IMR-90 (cell line): ENCODE results near the gene RNF114. TPM values are rescaled to one million over a fixed set of nuclear protein-coding genes. Genes with fewer than 3 reads are reported as not detected.

Experiments
- ATAC-seq: fragments of 200-7000 bp; cut with Tn5 transposase; 2 replicates; pipeline ENCODE4 v1.9.1; 2020; ENCODE audit warnings: low read depth, mild to moderate bottlenecking, moderate library complexity
- BruUV-seq: library from RNA; stranded (reverse); fragments of 400-500 nt; replicated peaks from 2 replicates; lab custom pipeline; 2021; lab: Mats Ljungman, UMichigan
- CTCF ChIA-PET: fragments of 300-600 bp; formaldehyde crosslinking; extraction: SDS; loops from one replicate; lab custom pipeline; 2021; ENCODE audit warnings: antibody characterized with exemption; lab: Yijun Ruan, JAX
- POLR2A ChIA-PET: fragments of 300-600 bp; sonication (Branson Sonifier 250); formaldehyde crosslinking; loops from one replicate; lab custom pipeline; 2022; ENCODE audit warnings: antibody characterized with exemption; ENCODE audit not compliant: unreplicated experiment; lab: Charles Lee
- DNase-seq: peaks from one replicate; pipeline ENCODE4 v3.0.0; 2013
- H2AFZ ChIP-seq: replicated peaks from 2 replicates; pipeline ENCODE3; 2013; ENCODE audit warnings: low read length, mild to moderate bottlenecking; ENCODE audit not compliant: poor library complexity
- H2AK5ac ChIP-seq: 2 replicates; pipeline ENCODE4 v1.6.1; 2013; ENCODE audit warnings: low read depth, low read length, inconsistent platforms
- H2AK9ac ChIP-seq: replicated peaks from 2 replicates; pipeline ENCODE3; 2013; ENCODE audit warnings: mild to moderate bottlenecking, low read depth, low read length, moderate library complexity; ENCODE audit not compliant: poor library complexity
- H2BK120ac ChIP-seq: 2 replicates; pipeline ENCODE4 v1.6.1; 2013; ENCODE audit warnings: low read depth, low read length, inconsistent platforms
- H2BK15ac ChIP-seq: 3 replicates; pipeline ENCODE4 v1.6.1; 2013; ENCODE audit warnings: low read depth, low read length, inconsistent platforms
- H2BK20ac ChIP-seq: 2 replicates; pipeline ENCODE4 v1.6.1; 2013; ENCODE audit warnings: low read depth, mild to moderate bottlenecking, inconsistent platforms, low read length, moderate library complexity
- H2BK5ac ChIP-seq: 2 replicates; pipeline ENCODE4 v1.6.1; 2013; ENCODE audit warnings: mild to moderate bottlenecking, low read depth, low read length, inconsistent platforms; ENCODE audit not compliant: poor library complexity, severe bottlenecking
- H3K14ac ChIP-seq: replicated peaks from 2 replicates; pipeline ENCODE4 v1.6.1; 2013; ENCODE audit warnings: low read depth, low read length, inconsistent platforms
- H3K18ac ChIP-seq: 2 replicates; pipeline ENCODE4 v1.6.1; 2013; ENCODE audit warnings: low read depth, low read length, control low read depth
- H3K23ac ChIP-seq: 2 replicates; pipeline ENCODE4 v1.6.1; 2013; ENCODE audit warnings: low read depth, low read length, inconsistent platforms
- H3K27ac ChIP-seq: 2 replicates; pipeline ENCODE4 v1.5.1; 2013; ENCODE audit warnings: mild to moderate bottlenecking, control low read depth, low read length; ENCODE audit not compliant: insufficient read depth
- H3K27me3 ChIP-seq: 2 replicates; pipeline ENCODE4 v1.6.1; 2013; ENCODE audit warnings: low read length; ENCODE audit not compliant: control insufficient read depth, insufficient read depth
- H3K36me3 ChIP-seq: 2 replicates; pipeline ENCODE4 v1.6.1; 2013; ENCODE audit warnings: low read length, mixed read lengths; ENCODE audit not compliant: control insufficient read depth, insufficient read depth
- H3K4ac ChIP-seq: 2 replicates; pipeline ENCODE4 v1.6.1; 2013; ENCODE audit warnings: low read depth, low read length, inconsistent platforms
- H3K4me1 ChIP-seq: 2 replicates; pipeline ENCODE4 v1.6.1; 2013; ENCODE audit warnings: low read length, mixed read lengths; ENCODE audit not compliant: control insufficient read depth, insufficient read depth
- H3K4me2 ChIP-seq: 2 replicates; pipeline ENCODE4 v1.6.1; 2013; ENCODE audit warnings: low read depth, mild to moderate bottlenecking, control low read depth, low read length, moderate library complexity
- H3K4me3 ChIP-seq: 2 replicates; pipeline ENCODE4 v1.5.1; 2013; ENCODE audit warnings: low read depth, mild to moderate bottlenecking, control low read depth, low read length, moderate library complexity; ENCODE audit not compliant: insufficient read depth
- H3K56ac ChIP-seq: 2 replicates; pipeline ENCODE4 v1.6.1; 2013; ENCODE audit warnings: low read length, inconsistent platforms; ENCODE audit not compliant: insufficient read depth; ENCODE audit errors: extremely low read depth
- H3K79me1 ChIP-seq, 2 experiments: 2 replicates each; pipeline ENCODE4 v1.6.1; 2013; ENCODE audit warnings: low read length in 2 of 2, inconsistent platforms in 1 of 2, low read depth in 1 of 2
- H3K9ac ChIP-seq: 2 replicates; pipeline ENCODE4 v1.6.1; 2013; ENCODE audit warnings: low read depth, low read length, control low read depth
- H3K9me1 ChIP-seq: 2 replicates; pipeline ENCODE4 v1.6.1; 2013; ENCODE audit warnings: low read length, inconsistent platforms; ENCODE audit not compliant: insufficient read depth
- H3K9me3 ChIP-seq: 2 replicates; pipeline ENCODE4 v1.6.1; 2013; ENCODE audit warnings: low read length; ENCODE audit not compliant: control insufficient read depth, insufficient read depth
- H4K20me1 ChIP-seq: 2 replicates; pipeline ENCODE4 v1.6.1; 2013; ENCODE audit warnings: low read length, inconsistent platforms; ENCODE audit not compliant: insufficient read depth
- H4K5ac ChIP-seq: 2 replicates; pipeline ENCODE4 v1.6.1; 2013; ENCODE audit warnings: mild to moderate bottlenecking, low read depth, low read length, control low read depth
- H4K8ac ChIP-seq, 2 experiments: 2 replicates each; pipeline ENCODE4 v1.6.1; 2013; ENCODE audit warnings: low read depth in 2 of 2, low read length in 2 of 2, control low read depth in 1 of 2, inconsistent platforms in 1 of 2
- H4K91ac ChIP-seq: 2 replicates; pipeline ENCODE4 v1.6.1; 2013; ENCODE audit warnings: low read depth, low read length, inconsistent platforms; ENCODE audit not compliant: insufficient read depth
- BHLHE40 ChIP-seq: fragments of 150-350 bp; IDR thresholded peaks from 2 replicates; pipeline ENCODE4 v1.6.1; 2016; ENCODE audit warnings: mild to moderate bottlenecking, low read depth, low read length
- CHD1 ChIP-seq: IDR thresholded peaks from 2 replicates; pipeline ENCODE4 v1.6.1; 2012; ENCODE audit warnings: low read depth, low read length, improper control_type of control experiment
- ELK1 ChIP-seq: fragments of 150-350 bp; IDR thresholded peaks from 2 replicates; pipeline ENCODE4 v1.6.1; 2016; ENCODE audit warnings: low read depth, mild to moderate bottlenecking, low read length, moderate library complexity, borderline replicate concordance
- FOS ChIP-seq: fragments of 150-350 bp; IDR thresholded peaks from 2 replicates; pipeline ENCODE4 v1.6.1; 2016; ENCODE audit warnings: low read depth, low read length
- MAFK ChIP-seq: IDR thresholded peaks from 2 replicates; pipeline ENCODE4 v1.6.1; 2012; ENCODE audit warnings: low read depth, low read length, improper control_type of control experiment
- MAZ ChIP-seq: IDR thresholded peaks from 2 replicates; pipeline ENCODE4 v1.6.1; 2012; ENCODE audit warnings: low read depth, mild to moderate bottlenecking, low read length, improper control_type of control experiment, moderate library complexity, borderline replicate concordance
- MXI1 ChIP-seq: IDR thresholded peaks from 2 replicates; pipeline ENCODE4 v1.6.1; 2012; ENCODE audit warnings: low read depth, mild to moderate bottlenecking, low read length, moderate library complexity, borderline replicate concordance
- NFE2L2 ChIP-seq: fragments of 150-350 bp; IDR thresholded peaks from 2 replicates; pipeline ENCODE4 v1.6.1; 2016; ENCODE audit warnings: low read depth, mild to moderate bottlenecking, low read length
- POLR2A ChIP-seq: IDR thresholded peaks from 2 replicates; pipeline ENCODE4 v1.6.1; 2012; ENCODE audit warnings: mild to moderate bottlenecking, low read depth, low read length
- RAD21 ChIP-seq: IDR thresholded peaks from 2 replicates; pipeline ENCODE4 v1.6.1; 2012; ENCODE audit warnings: low read length, improper control_type of control experiment
- SMC3 ChIP-seq: fragments of 150-350 bp; IDR thresholded peaks from 2 replicates; pipeline ENCODE4 v1.6.1; 2016; ENCODE audit warnings: low read depth, mild to moderate bottlenecking, antibody characterized with exemption, low read length, moderate library complexity
- WGBS, 2 experiments: methylation state at CpG; one replicate each; pipeline versions ENCODE4 v1.1.5 to v1.1.7; 2013; ENCODE audit warnings: missing lambda C conversion rate in 2 of 2; ENCODE audit not compliant: insufficient read length in 1 of 2; ENCODE audit errors: extremely low coverage in 2 of 2; 5-methylcytosine and 5-hydroxymethylcytosine counted together
- dilution Hi-C: fragments of 300-500 bp; cut with HindIII; formaldehyde crosslinking; loops from one replicate; pipeline ENCODE4 v1.14.3; 2018; ENCODE audit warnings: low sequenced_read_pairs; ENCODE audit not compliant: unreplicated experiment
- in situ Hi-C: fragments of 300-500 bp; cut with MboI; formaldehyde crosslinking; loops from 3 replicates; pipeline ENCODE4 v1.14.3; 2019; ENCODE audit warnings: low sequenced_read_pairs, inconsistent platforms, mixed read lengths
- intact Hi-C: fragments of 100-400 bp; cut with micrococcal nuclease; formaldehyde crosslinking; loops from 2 replicates; pipeline ENCODE4 v1.10.0; 2022
- polyA plus RNA-seq, 3 experiments: library from polyadenylated mRNA; depleted of rRNA; stranded (reverse); fragments of >200 nt; gene quantifications; 2 replicates each; pipeline ENCODE4 v1.2.3, GENCODE V29; 2012; ENCODE audit warnings: low replicate concordance in 1 of 3
- total RNA-seq: library from RNA; depleted of rRNA; stranded (reverse); fragments of >200 nt; gene quantifications from 2 replicates; pipeline ENCODE4 v1.2.3, GENCODE V29; 2012
- TF ChIP-seq, protein P1 (sequence below): fragments of 150-350 bp; IDR thresholded peaks from 2 replicates; pipeline ENCODE4 v1.6.1; 2017; ENCODE audit warnings: mild to moderate bottlenecking, antibody characterized with exemption, low read length, low read depth
- TF ChIP-seq, protein P2 (sequence below): conservative IDR thresholded peaks from 2 replicates; pipeline ENCODE4 v1.5.1; 2012; ENCODE audit warnings: mild to moderate bottlenecking, low read depth, low read length, improper control_type of control experiment

Gene RNF114
- total and polyA plus RNA-seq, 2 of the 4 experiments (the other 2 are of a cell fraction): 44.6 to 62.3 TPM

GRCh38 chr20:49904440-49905214 lies 31.6 kb upstream of the RNF114 start:
- H3K56ac ChIP-seq: no peak overlapping the region
- in situ Hi-C loops: no loop called here
- no peak overlapping the region for H2BK5ac ChIP-seq
- no peak overlapping the region for H2BK20ac ChIP-seq
- H2AK9ac ChIP-seq: no peak overlapping the region
- TF ChIP-seq MXI1: no peak
- TF ChIP-seq ELK1: no peak
- TF ChIP-seq POLR2A: no peak
- TF ChIP-seq MAFK: no peak
- no peak for TF ChIP-seq MAZ
- TF ChIP-seq RAD21: no peak
- no peak for TF ChIP-seq NFE2L2
- TF ChIP-seq BHLHE40: no peak
- TF ChIP-seq, protein P1, sequence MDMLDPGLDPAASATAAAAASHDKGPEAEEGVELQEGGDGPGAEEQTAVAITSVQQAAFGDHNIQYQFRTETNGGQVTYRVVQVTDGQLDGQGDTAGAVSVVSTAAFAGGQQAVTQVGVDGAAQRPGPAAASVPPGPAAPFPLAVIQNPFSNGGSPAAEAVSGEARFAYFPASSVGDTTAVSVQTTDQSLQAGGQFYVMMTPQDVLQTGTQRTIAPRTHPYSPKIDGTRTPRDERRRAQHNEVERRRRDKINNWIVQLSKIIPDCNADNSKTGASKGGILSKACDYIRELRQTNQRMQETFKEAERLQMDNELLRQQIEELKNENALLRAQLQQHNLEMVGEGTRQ: no peak
- TF ChIP-seq, protein P2, sequence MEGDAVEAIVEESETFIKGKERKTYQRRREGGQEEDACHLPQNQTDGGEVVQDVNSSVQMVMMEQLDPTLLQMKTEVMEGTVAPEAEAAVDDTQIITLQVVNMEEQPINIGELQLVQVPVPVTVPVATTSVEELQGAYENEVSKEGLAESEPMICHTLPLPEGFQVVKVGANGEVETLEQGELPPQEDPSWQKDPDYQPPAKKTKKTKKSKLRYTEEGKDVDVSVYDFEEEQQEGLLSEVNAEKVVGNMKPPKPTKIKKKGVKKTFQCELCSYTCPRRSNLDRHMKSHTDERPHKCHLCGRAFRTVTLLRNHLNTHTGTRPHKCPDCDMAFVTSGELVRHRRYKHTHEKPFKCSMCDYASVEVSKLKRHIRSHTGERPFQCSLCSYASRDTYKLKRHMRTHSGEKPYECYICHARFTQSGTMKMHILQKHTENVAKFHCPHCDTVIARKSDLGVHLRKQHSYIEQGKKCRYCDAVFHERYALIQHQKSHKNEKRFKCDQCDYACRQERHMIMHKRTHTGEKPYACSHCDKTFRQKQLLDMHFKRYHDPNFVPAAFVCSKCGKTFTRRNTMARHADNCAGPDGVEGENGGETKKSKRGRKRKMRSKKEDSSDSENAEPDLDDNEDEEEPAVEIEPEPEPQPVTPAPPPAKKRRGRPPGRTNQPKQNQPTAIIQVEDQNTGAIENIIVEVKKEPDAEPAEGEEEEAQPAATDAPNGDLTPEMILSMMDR: no peak
- no peak for TF ChIP-seq FOS
- TF ChIP-seq SMC3: no peak
- TF ChIP-seq CHD1: no peak
- no TSS peak for BruUV-seq
- intact Hi-C loops: no loop called here
- no peak overlapping the region for H2BK120ac ChIP-seq
- no peak overlapping the region for H4K91ac ChIP-seq
- H3K27ac ChIP-seq: no peak overlapping the region
- H3K27me3 ChIP-seq: no peaks in the 10 kb centered on the region
- H3K36me3 ChIP-seq: peaks cover 45% of the 10 kb centered on the region
- no peak overlapping the region for H3K4me3 ChIP-seq
- peaks cover 7% of the 10 kb centered on the region for H3K9me1 ChIP-seq
- no peak overlapping the region for H3K4me2 ChIP-seq
- no peak overlapping the region for H2AFZ ChIP-seq
- dilution Hi-C loops: no loop called here
- no peak overlapping the region for H4K8ac ChIP-seq
- CTCF ChIA-PET: interaction anchor here (1.1 to 2.2 kb wide), 2 partner anchors 8 to 10 kb away, joined by 3 to 8 read pairs; no protein-coding TSS in a partner anchor
- H3K4ac ChIP-seq: no peak overlapping the region
- no peak overlapping the region for H3K23ac ChIP-seq
- no peak overlapping the region for H3K14ac ChIP-seq
- H3K4me1 ChIP-seq: peaks cover 6% of the 10 kb centered on the region
- DNase-seq (no peak), ATAC-seq (no peak)
- H3K9ac ChIP-seq: no peak overlapping the region
- peaks cover 34% of the 10 kb centered on the region for H4K20me1 ChIP-seq
- POLR2A ChIA-PET: interaction anchor here (0.6 kb wide), 1 partner anchor 9 kb away, joined by 4 read pairs; no protein-coding TSS in a partner anchor
- H3K18ac ChIP-seq: no peak overlapping the region
- H4K5ac ChIP-seq: no peak overlapping the region
- no peak overlapping the region for H2BK15ac ChIP-seq
- WGBS, 2 experiments: 93% methylated on average over 2 of the region's 17 CpGs; no CpG with 5 or more reads in 1 of the 2 experiments
- H3K9me3 ChIP-seq: no peaks in the 10 kb centered on the region
- peaks cover 14 to 59% of the 10 kb centered on the region in 2 experiments for H3K79me1 ChIP-seq
- no peak overlapping the region for H2AK5ac ChIP-seq
